Vagina (tissue), 2 donors: ENCODE measurements around the gene HRH3. TPM values are rescaled to one million over a fixed set of nuclear protein-coding genes. Genes with fewer than 3 reads are reported as not detected.

Experiments
- DNase-seq, 2 donors: peaks; one replicate each; pipeline ENCODE4 v3.0.0-alpha.2; 2017; ENCODE audit errors: extremely low spot score in 2 of 2
- H3K27ac ChIP-seq: fragments of 200-600 bp; sonication (generic); one replicate; pipeline ENCODE4 v1.5.1; 2019
- H3K27me3 ChIP-seq: fragments of 200-600 bp; sonication (generic); one replicate; pipeline ENCODE4 v1.5.1; 2019
- H3K36me3 ChIP-seq, 2 donors: fragments of 200-600 bp; sonication (generic); one replicate each; pipeline ENCODE4 v1.5.1; 2017 to 2019
- H3K4me1 ChIP-seq: fragments of 200-600 bp; sonication (generic); one replicate; pipeline ENCODE4 v1.5.1; 2019
- H3K4me3 ChIP-seq, 2 donors: fragments of 200-600 bp; sonication (generic); 1 replicate in 1 of 2; 2 replicates in 1 of 2; pipeline ENCODE4 v1.5.1; 2016 to 2019
- H3K9me3 ChIP-seq: fragments of 200-600 bp; sonication (generic); one replicate; pipeline ENCODE4 v1.5.1; 2019
- CTCF ChIP-seq, 3 experiments: fragments of 450-650 bp in 2 of 3; fragments of 200-600 bp in 1 of 3; sonication (generic) in 1 of 3; IDR thresholded peaks; one replicate each; pipeline ENCODE4 v1.5.1; 2017 to 2019; ENCODE audit warnings: antibody characterized with exemption in 3 of 3, mild to moderate bottlenecking in 2 of 3, moderate library complexity in 2 of 3
- POLR2A ChIP-seq, 2 donors: fragments of 450-650 bp; IDR thresholded peaks; one replicate each; pipeline ENCODE4 v1.6.1; 2017; ENCODE audit warnings: antibody characterized with exemption in 2 of 2, mild to moderate bottlenecking in 2 of 2, moderate library complexity in 2 of 2
- POLR2AphosphoS5 ChIP-seq, 2 donors: sonication (generic); formaldehyde crosslinking; IDR thresholded peaks; one replicate each; pipeline ENCODE4 v1.9.0; 2017; ENCODE audit warnings: antibody characterized with exemption in 2 of 2, mild to moderate bottlenecking in 2 of 2, low read depth in 1 of 2; ENCODE audit not compliant: insufficient read depth in 1 of 2
- intact Hi-C: fragments of 100-400 bp; cut with DNase I; formaldehyde crosslinking; loops from one replicate; pipeline ENCODE4 v1.15.1; 2023
- total RNA-seq: library from RNA; depleted of rRNA; stranded (reverse); fragments of >200 nt; gene quantifications from one replicate; pipeline ENCODE4 v1.2.3, GENCODE V29; 2016

The HRH3 gene
- total RNA-seq, 1 donor from 2014 or later = not detected

- DNase-seq = no peak
- H3K27ac ChIP-seq = no peak overlapping the region
- no peaks in the 10 kb centered on the region for H3K27me3 ChIP-seq
Observed at GRCh38 chr20:62232770-62233645, 12.9 kb upstream of the HRH3 start.

DNA sequence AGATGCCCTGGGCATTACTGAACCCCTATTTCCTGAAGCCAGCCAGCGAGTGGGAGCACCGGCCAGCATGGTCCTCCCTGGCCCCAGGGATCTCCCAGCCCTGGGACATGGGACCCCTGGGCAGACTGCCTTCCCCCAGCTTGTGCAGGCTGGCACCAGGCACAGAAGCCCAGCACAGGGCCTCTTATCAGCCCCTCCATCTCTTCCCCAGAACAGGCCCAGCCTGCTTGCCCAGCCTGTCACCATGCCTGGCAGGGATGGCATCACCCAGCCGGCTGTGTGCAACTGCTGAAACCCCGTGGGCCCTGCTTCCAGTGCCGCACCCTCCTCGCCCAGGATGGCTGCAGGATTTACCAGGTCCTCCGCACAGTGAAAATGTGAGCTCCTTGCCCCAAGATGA is 12.1 kb upstream of the HRH3 start:
- TF ChIP-seq POLR2AphosphoS5 (IDR thresholded peaks at IDR 0.05; ENCODE audit: insufficient read depth in 1 of 2, low read depth in 1 of 2) = no peak
- no peak for TF ChIP-seq POLR2A (IDR thresholded peaks at IDR 0.05)
- TF ChIP-seq CTCF (IDR thresholded peaks at IDR 0.05) = no peak
- no peaks in the 10 kb centered on the region for H3K9me3 ChIP-seq
- H3K27ac ChIP-seq = no peak overlapping the region
- no peak for DNase-seq
- H3K27me3 ChIP-seq = no peaks in the 10 kb centered on the region
- intact Hi-C loops = no loop called here
- no peak overlapping the region for H3K4me3 ChIP-seq
- peaks cover 18% of the 10 kb centered on the region for H3K4me1 ChIP-seq
- no peaks in the 10 kb centered on the region for H3K36me3 ChIP-seq

More at GRCh38 chr20:62232770-62233645, 12.9 kb upstream of the HRH3 start:
- H3K36me3 ChIP-seq = no peaks in the 10 kb centered on the region
- TF ChIP-seq POLR2A (IDR thresholded peaks at IDR 0.05) (no peak), POLR2AphosphoS5 (IDR thresholded peaks at IDR 0.05; ENCODE audit: insufficient read depth in 1 of 2, low read depth in 1 of 2) (no peak), CTCF (IDR thresholded peaks at IDR 0.05) (no peak)
- H3K4me3 ChIP-seq = no peak overlapping the region
- intact Hi-C loops = no loop called here
- no peaks in the 10 kb centered on the region for H3K9me3 ChIP-seq
- H3K4me1 ChIP-seq = peaks cover 26% of the 10 kb centered on the region

DNA sequence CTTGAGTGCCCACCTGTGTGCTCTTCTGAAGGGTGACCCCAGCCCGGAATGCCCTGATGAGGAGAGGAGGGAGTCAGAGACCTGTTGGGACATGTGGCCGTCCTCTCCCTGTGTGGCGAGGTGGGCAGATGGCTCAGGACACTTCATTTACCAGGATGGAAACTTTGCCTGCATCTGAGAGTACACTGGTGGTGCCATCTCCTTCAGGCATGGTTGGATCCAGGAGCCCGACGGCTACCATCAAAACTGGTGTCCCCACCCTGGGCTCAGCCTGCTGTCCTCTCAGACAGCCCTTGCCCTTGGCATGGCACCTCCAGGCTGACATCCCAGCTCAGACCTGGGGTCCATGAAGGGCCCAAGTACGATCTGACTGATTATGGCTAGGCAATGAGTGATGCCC is 11.2 kb upstream of the HRH3 start:
- Histone ChIP-seq H3K9me3 (no peaks in the 10 kb centered on the region), H3K36me3 (no peaks in the 10 kb centered on the region), H3K27ac (no peak overlapping the region), H3K27me3 (no peaks in the 10 kb centered on the region), H3K4me1 (peaks cover 16% of the 10 kb centered on the region), H3K4me3 (no peak overlapping the region)
- intact Hi-C loops = no loop called here
- no peak for DNase-seq
- TF ChIP-seq POLR2A (IDR thresholded peaks at IDR 0.05) = no peak
- TF ChIP-seq CTCF (IDR thresholded peaks at IDR 0.05) = no peak
- no peak for TF ChIP-seq POLR2AphosphoS5 (IDR thresholded peaks at IDR 0.05; ENCODE audit: insufficient read depth in 1 of 2, low read depth in 1 of 2)

GRCh38 chr20:62230696-62231095 is 10.6 kb upstream of the HRH3 start:
- TF ChIP-seq POLR2A (IDR thresholded peaks at IDR 0.05) (no peak), POLR2AphosphoS5 (IDR thresholded peaks at IDR 0.05; ENCODE audit: insufficient read depth in 1 of 2, low read depth in 1 of 2) (no peak)
- intact Hi-C loops = no loop called here
- H3K4me1 ChIP-seq = peaks cover 16% of the 10 kb centered on the region
- no peaks in the 10 kb centered on the region for H3K27me3 ChIP-seq
- no peak overlapping the region for H3K4me3 ChIP-seq
- H3K27ac ChIP-seq = no peak overlapping the region
- H3K9me3 ChIP-seq = no peaks in the 10 kb centered on the region
- DNase-seq = no peak
- no peaks in the 10 kb centered on the region for H3K36me3 ChIP-seq

- DNase-seq = no peak
- intact Hi-C loops = no loop called here
- no peak overlapping the region for H3K27ac ChIP-seq
- H3K4me3 ChIP-seq = no peak overlapping the region
- no peaks in the 10 kb centered on the region for H3K27me3 ChIP-seq
- H3K36me3 ChIP-seq = no peaks in the 10 kb centered on the region
- TF ChIP-seq CTCF (IDR thresholded peaks at IDR 0.05) (no peak), POLR2AphosphoS5 (IDR thresholded peaks at IDR 0.05; ENCODE audit: insufficient read depth in 1 of 2, low read depth in 1 of 2) (no peak), POLR2A (IDR thresholded peaks at IDR 0.05) (no peak)
- peaks cover 16% of the 10 kb centered on the region for H3K4me1 ChIP-seq
- no peaks in the 10 kb centered on the region for H3K9me3 ChIP-seq
Observed at GRCh38 chr20:62230276-62230675, 10.2 kb upstream of the HRH3 start.
